Smooth muscle cell (in vitro differentiated cells): ENCODE results near the gene GRB14. TPM values are rescaled to one million over a fixed set of nuclear protein-coding genes. Genes with fewer than 3 reads are reported as not detected.

Source experiments
- DNase-seq: peaks from one replicate; lab custom pipeline; 2025; ENCODE audit not compliant: unreplicated experiment; lab: John Stamatoyannopoulos, UW
- H2AFZ ChIP-seq: fragments of 200-600 bp; sonication (generic); 2 replicates; pipeline ENCODE4 v1.6.0; 2016; ENCODE audit warnings: antibody characterized with exemption, low read depth, mild to moderate bottlenecking
- H3F3A ChIP-seq: fragments of 200-600 bp; sonication (generic); 2 replicates; pipeline ENCODE4 v1.6.0; 2017; ENCODE audit warnings: antibody characterized with exemption, low read depth
- H3K27ac ChIP-seq: fragments of 200-600 bp; sonication (generic); 2 replicates; pipeline ENCODE4 v1.5.1; 2016; ENCODE audit warnings: low read depth, mild to moderate bottlenecking
- H3K27me3 ChIP-seq: fragments of 200-600 bp; sonication (generic); 2 replicates; pipeline ENCODE4 v1.6.1; 2016; ENCODE audit warnings: low read depth, mild to moderate bottlenecking
- H3K36me3 ChIP-seq: fragments of 200-600 bp; sonication (generic); 2 replicates; pipeline ENCODE4 v1.5.1; 2016; ENCODE audit warnings: low read depth
- H3K4me1 ChIP-seq: fragments of 200-600 bp; sonication (generic); 2 replicates; pipeline ENCODE4 v1.5.1; 2016; ENCODE audit warnings: low read depth
- H3K4me2 ChIP-seq: fragments of 200-600 bp; sonication (generic); 2 replicates; pipeline ENCODE4 v1.6.0; 2016; ENCODE audit warnings: mild to moderate bottlenecking
- H3K4me3 ChIP-seq: fragments of 200-600 bp; sonication (generic); 2 replicates; pipeline ENCODE4 v1.5.1; 2016; ENCODE audit warnings: mild to moderate bottlenecking
- H3K79me2 ChIP-seq: fragments of 200-600 bp; sonication (generic); 2 replicates; pipeline ENCODE4 v1.6.0; 2016; ENCODE audit warnings: low read depth, mild to moderate bottlenecking
- H3K9ac ChIP-seq: fragments of 200-600 bp; sonication (generic); 2 replicates; pipeline ENCODE4 v1.6.0; 2016; ENCODE audit warnings: low read depth
- H3K9me3 ChIP-seq: fragments of 200-600 bp; sonication (generic); replicated peaks from 2 replicates; pipeline ENCODE4 v1.5.1; 2016; ENCODE audit warnings: low read depth
- H4K20me1 ChIP-seq: fragments of 200-600 bp; sonication (generic); 2 replicates; pipeline ENCODE4 v1.6.0; 2016; ENCODE audit warnings: low read depth
- CTCF ChIP-seq: fragments of 200-600 bp; sonication (generic); IDR thresholded peaks from 2 replicates; pipeline ENCODE4 v1.5.1; 2017; ENCODE audit warnings: borderline replicate concordance, mild to moderate bottlenecking, antibody characterized with exemption; ENCODE audit not compliant: insufficient read depth, poor library complexity, severe bottlenecking
- WGBS: methylation state at CpG from one replicate; pipeline ENCODE4 v1.1.7; 2016; ENCODE audit warnings: low lambda C conversion rate; 5-methylcytosine and 5-hydroxymethylcytosine counted together
- polyA plus RNA-seq: library from polyadenylated mRNA; unstranded; fragments of >200 nt; fragmentation: Nextera tagmentation; extraction: Ambion mirVana; gene quantifications from 2 replicates; pipeline ENCODE4 v1.2.1, GENCODE V29; 2016
- total RNA-seq: library from RNA; depleted of rRNA; stranded (reverse); fragments of >200 nt; gene quantifications from 2 replicates; pipeline ENCODE4 v1.2.3, GENCODE V29; 2014

GRB14 gene
- total and polyA plus RNA-seq, 2 experiments from 2014 or later: 0.22 TPM; not detected in 1

DNA sequence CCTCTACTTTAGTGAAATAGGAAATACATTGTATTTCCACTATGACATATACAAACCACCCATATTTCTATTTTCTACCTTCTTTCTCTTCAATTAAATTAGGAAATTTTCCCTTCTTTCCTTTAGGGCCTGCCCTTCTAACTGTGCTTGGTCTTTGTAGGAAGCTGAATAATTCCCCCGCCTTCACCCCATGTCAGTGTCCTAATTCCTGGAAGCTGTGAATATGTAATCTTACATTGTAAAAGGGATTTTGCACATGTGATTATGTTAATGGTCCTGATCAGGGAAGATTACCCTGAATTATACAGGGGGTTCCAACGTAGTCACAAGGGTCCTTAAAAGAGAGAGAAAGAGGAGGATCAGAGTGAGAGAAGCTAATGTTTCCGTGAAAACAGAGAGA, 40.2 kb downstream of the GRB14 start:
- Histone ChIP-seq H3F3A (no peaks in the 10 kb centered on the region), H4K20me1 (no peaks in the 10 kb centered on the region), H3K9ac (no peak overlapping the region), H2AFZ (no peak overlapping the region), H3K4me3 (no peak overlapping the region), H3K36me3 (no peaks in the 10 kb centered on the region), H3K79me2 (no peaks in the 10 kb centered on the region), H3K4me2 (no peak overlapping the region), H3K27me3 (no peaks in the 10 kb centered on the region), H3K27ac (no peak overlapping the region), H3K4me1 (no peaks in the 10 kb centered on the region), H3K9me3 (no peaks in the 10 kb centered on the region)
- TF ChIP-seq CTCF: no peak
- DNase-seq: no peak
- WGBS: 83% methylated on average over 3 of the region's 3 CpGs

DNA sequence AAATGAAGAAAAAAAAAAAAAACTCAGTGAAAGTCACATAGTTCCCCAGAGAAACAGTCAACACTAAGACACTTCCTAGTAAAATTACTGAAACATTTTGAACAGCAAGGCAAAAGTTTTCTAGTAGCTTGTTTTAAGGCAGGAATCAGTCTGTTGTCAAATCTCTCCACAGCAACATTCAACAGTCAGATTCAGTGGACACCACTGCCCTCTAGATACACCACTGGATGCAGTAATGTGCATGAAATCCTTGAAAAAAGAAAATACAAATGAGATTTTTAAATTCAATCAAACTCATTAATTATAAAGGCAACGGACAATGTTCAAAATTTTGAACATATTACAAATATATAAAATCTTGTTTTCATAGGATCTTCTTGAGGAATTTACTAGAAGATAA, 46.4 kb downstream of the GRB14 start:
- Histone ChIP-seq H3K4me1 (no peaks in the 10 kb centered on the region), H3F3A (no peaks in the 10 kb centered on the region), H3K27me3 (no peaks in the 10 kb centered on the region), H3K4me3 (no peak overlapping the region), H2AFZ (no peak overlapping the region), H3K4me2 (no peak overlapping the region), H4K20me1 (no peaks in the 10 kb centered on the region), H3K79me2 (no peaks in the 10 kb centered on the region), H3K36me3 (no peaks in the 10 kb centered on the region), H3K27ac (no peak overlapping the region), H3K9me3 (no peaks in the 10 kb centered on the region), H3K9ac (no peak overlapping the region)
- DNase-seq: no peak
- WGBS: 70% methylated on average over 1 of the region's 1 CpG
- no peak for TF ChIP-seq CTCF

DNA sequence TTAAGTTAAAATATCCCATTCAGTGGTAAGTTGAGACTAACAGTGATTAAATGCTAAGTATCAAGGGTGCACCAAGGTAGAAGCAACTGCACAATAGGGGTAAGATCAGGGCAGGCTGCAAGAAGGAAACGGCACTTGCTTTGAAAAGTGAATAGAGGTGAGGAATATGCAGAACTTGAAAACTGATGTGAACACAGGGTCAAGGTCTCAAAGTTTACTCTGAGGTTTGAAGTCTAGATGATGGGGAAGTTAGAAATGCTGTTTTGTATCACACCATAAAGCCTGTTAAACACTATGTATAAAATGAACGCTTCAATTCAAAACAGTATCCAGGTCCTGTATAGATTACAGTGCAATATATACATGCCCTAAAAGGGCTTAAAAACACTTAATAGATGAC, 50.8 kb downstream of the GRB14 start:
- TF ChIP-seq CTCF: no peak
- no peak overlapping the region for H3K4me2 ChIP-seq
- H3K36me3 ChIP-seq: no peaks in the 10 kb centered on the region
- no peaks in the 10 kb centered on the region for H3K79me2 ChIP-seq
- DNase-seq: no peak
- no peaks in the 10 kb centered on the region for H3K9me3 ChIP-seq
- H2AFZ ChIP-seq: no peak overlapping the region
- no peak overlapping the region for H3K9ac ChIP-seq
- H3K4me1 ChIP-seq: no peaks in the 10 kb centered on the region
- H3K27me3 ChIP-seq: no peaks in the 10 kb centered on the region
- H4K20me1 ChIP-seq: no peaks in the 10 kb centered on the region
- H3K27ac ChIP-seq: no peak overlapping the region
- H3K4me3 ChIP-seq: no peak overlapping the region
- no peaks in the 10 kb centered on the region for H3F3A ChIP-seq
- WGBS: 95% methylated on average over 2 of the region's 2 CpGs

DNA sequence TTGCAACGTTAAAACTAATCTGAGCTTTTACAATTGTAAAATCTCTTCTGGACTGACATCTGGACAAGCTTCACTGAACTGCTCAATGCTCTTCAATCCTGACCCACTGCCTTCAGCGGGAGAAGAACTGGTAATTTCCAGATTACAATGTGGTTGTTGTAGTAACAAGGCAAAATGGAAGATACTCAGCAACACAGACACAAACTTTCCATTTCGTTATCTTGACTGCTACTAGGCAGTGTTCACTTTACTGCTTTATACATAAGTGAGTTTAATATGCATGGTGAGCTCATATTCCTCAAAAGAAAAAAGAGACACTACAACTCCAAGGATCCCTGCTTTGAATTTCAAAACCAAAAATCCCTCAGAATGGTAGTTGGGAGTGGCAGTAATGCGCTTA, 51.9 kb downstream of the GRB14 start:
- H3K27me3 ChIP-seq: no peaks in the 10 kb centered on the region
- WGBS: 72% methylated on average over 4 of the region's 4 CpGs
- no peak overlapping the region for H3K4me3 ChIP-seq
- no peaks in the 10 kb centered on the region for H3F3A ChIP-seq
- TF ChIP-seq CTCF: no peak
- no peaks in the 10 kb centered on the region for H3K4me1 ChIP-seq
- no peaks in the 10 kb centered on the region for H3K9me3 ChIP-seq
- H3K4me2 ChIP-seq: no peak overlapping the region
- no peak for DNase-seq
- no peak overlapping the region for H3K27ac ChIP-seq
- H3K9ac ChIP-seq: no peak overlapping the region
- H4K20me1 ChIP-seq: no peaks in the 10 kb centered on the region
- H2AFZ ChIP-seq: peak overlapping the region; percentile 76
- H3K36me3 ChIP-seq: no peaks in the 10 kb centered on the region
- H3K79me2 ChIP-seq: no peaks in the 10 kb centered on the region
